DND-41 (cell line): ENCODE data around the gene SYCE1L.

Experiments used
- EZH2 ChIP-seq: IDR thresholded peaks from 3 replicates; pipeline ENCODE4 v1.6.1; 2012; ENCODE audit warnings: borderline replicate concordance, low read depth, mild to moderate bottlenecking, moderate library complexity, low read length, inconsistent platforms; ENCODE audit not compliant: severe bottlenecking
- TF ChIP-seq, protein P1 (sequence below): IDR thresholded peaks from 2 replicates; pipeline ENCODE4 v1.5.1; 2012; ENCODE audit warnings: borderline replicate concordance, low read length, moderate library complexity, mild to moderate bottlenecking; ENCODE audit not compliant: poor library complexity, severe bottlenecking; ENCODE audit errors: extremely low read depth

DNA sequence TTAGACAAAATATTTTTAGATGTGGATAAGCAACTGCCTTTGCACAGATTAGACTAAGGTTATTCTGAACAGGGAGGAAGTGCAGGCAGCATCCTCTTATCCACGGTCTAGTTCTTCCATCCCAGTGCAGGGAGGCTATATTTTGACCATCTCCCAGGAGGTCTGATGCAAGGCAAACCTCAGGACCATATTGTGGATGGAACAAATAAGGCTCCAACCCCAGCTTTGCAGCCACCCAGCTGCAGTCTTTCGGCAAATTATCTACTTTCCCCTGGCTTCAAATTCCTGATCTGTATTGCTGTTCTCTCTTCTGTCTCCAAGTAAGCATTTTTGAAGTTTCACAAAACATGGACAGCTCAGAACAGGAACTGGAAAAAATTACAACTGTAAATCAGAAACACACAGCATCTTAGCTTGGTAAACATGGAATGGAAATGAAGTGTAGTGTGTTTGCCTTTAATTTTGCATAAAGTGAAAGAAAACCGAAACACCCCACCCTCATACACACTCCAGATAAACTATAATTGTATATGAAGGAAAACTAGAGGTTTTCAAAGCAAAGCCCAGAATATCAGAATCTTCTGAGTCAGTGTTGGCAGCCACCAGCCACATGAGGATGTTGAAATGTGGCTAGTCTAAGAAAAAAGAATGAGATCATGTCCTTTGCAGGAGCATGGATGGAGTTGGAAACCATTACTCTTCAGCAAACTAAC is 41.7 kb upstream of the SYCE1L start:
- TF ChIP-seq, protein P1, sequence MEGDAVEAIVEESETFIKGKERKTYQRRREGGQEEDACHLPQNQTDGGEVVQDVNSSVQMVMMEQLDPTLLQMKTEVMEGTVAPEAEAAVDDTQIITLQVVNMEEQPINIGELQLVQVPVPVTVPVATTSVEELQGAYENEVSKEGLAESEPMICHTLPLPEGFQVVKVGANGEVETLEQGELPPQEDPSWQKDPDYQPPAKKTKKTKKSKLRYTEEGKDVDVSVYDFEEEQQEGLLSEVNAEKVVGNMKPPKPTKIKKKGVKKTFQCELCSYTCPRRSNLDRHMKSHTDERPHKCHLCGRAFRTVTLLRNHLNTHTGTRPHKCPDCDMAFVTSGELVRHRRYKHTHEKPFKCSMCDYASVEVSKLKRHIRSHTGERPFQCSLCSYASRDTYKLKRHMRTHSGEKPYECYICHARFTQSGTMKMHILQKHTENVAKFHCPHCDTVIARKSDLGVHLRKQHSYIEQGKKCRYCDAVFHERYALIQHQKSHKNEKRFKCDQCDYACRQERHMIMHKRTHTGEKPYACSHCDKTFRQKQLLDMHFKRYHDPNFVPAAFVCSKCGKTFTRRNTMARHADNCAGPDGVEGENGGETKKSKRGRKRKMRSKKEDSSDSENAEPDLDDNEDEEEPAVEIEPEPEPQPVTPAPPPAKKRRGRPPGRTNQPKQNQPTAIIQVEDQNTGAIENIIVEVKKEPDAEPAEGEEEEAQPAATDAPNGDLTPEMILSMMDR = no peak
- no peak for TF ChIP-seq EZH2
